HL-60 (cell line): ENCODE data around the gene EIF6.
A peak's percentile ranks its signal among the peaks of the same experiment; 100 is the strongest.

Experiments
- DNase-seq, 2 experiments: peaks; one replicate each; pipeline ENCODE4 v3.0.0-alpha.2; 2010 to 2020; ENCODE audit warnings: low read depth in 1 of 2, low spot score in 1 of 2
- H3K27ac ChIP-seq: fragments of 250-450 bp; sonication (Bioruptor Pico); replicated peaks from 2 replicates; pipeline ENCODE4 v1.5.1; 2020; ENCODE audit warnings: mild to moderate bottlenecking, moderate library complexity
- H3K27me3 ChIP-seq: fragments of 250-450 bp; sonication (Bioruptor Pico); 2 replicates; pipeline ENCODE4 v1.5.1; 2021; ENCODE audit warnings: mild to moderate bottlenecking, moderate library complexity; ENCODE audit not compliant: insufficient read depth, poor library complexity, severe bottlenecking
- H3K4me3 ChIP-seq: replicated peaks from 2 replicates; pipeline ENCODE4 v1.5.1; 2011; ENCODE audit warnings: mild to moderate bottlenecking, control low read depth, low read length; ENCODE audit not compliant: insufficient read depth
- CTCF ChIP-seq: IDR thresholded peaks from one replicate; pipeline ENCODE4 v1.5.1; 2011; ENCODE audit warnings: low read length, control low read depth, inconsistent platforms; ENCODE audit not compliant: insufficient read depth
- GABPA ChIP-seq: IDR thresholded peaks from 2 replicates; pipeline ENCODE4 v1.6.1; 2012; ENCODE audit warnings: low read depth
- POLR2AphosphoS5 ChIP-seq: IDR thresholded peaks from 2 replicates; pipeline ENCODE4 v1.6.1; 2012; ENCODE audit warnings: low read depth
- REST ChIP-seq: IDR thresholded peaks from 2 replicates; pipeline ENCODE4 v1.6.1; 2012; ENCODE audit warnings: low read depth; ENCODE audit not compliant: insufficient replicate concordance
- SPI1 ChIP-seq: IDR thresholded peaks from 2 replicates; pipeline ENCODE4 v1.6.1; 2012; ENCODE audit warnings: low read depth, mild to moderate bottlenecking, borderline replicate concordance

Gene EIF6

GRCh38 chr20:35243317-35243716 is 41.3 kb downstream of the EIF6 start:
- Histone ChIP-seq H3K27ac (no peak overlapping the region), H3K27me3 (no peaks in the 10 kb centered on the region), H3K4me3 (no peak overlapping the region)
- DNase-seq = no peak
- TF ChIP-seq REST (no peak), GABPA (no peak), POLR2AphosphoS5 (no peak), CTCF (no peak)

GRCh38 chr20:35240811-35241293 is 43.7 kb downstream of the EIF6 start:
- Histone ChIP-seq H3K27me3 (no peaks in the 10 kb centered on the region), H3K4me3 (no peak overlapping the region), H3K27ac (no peak overlapping the region)
- no peak for TF ChIP-seq GABPA
- no peak for TF ChIP-seq POLR2AphosphoS5
- no peak for TF ChIP-seq SPI1
- TF ChIP-seq CTCF = no peak
- no peak for TF ChIP-seq REST
- no peak for DNase-seq

- TF ChIP-seq CTCF = no peak
- no peak for TF ChIP-seq SPI1
- no peak for TF ChIP-seq GABPA
- TF ChIP-seq REST = no peak
- TF ChIP-seq POLR2AphosphoS5 = no peak
Observed at GRCh38 chr20:35240083-35240810, 44.3 kb downstream of the EIF6 start.

More at GRCh38 chr20:35240083-35240810, 44.3 kb downstream of the EIF6 start:
- no peak for DNase-seq
- no peaks in the 10 kb centered on the region for H3K27me3 ChIP-seq
- no peak overlapping the region for H3K4me3 ChIP-seq
- H3K27ac ChIP-seq = peak overlapping the region; percentile 26; the same call in 1 of the 2 replicates
